Medulla oblongata (tissue), 1 donor: ENCODE measurements around the gene ILKAP.

Experiments
- DNase-seq: peaks from one replicate; pipeline ENCODE4 v3.0.0-alpha.2; 2015; ENCODE audit errors: extremely low spot score

Gene ILKAP

DNA sequence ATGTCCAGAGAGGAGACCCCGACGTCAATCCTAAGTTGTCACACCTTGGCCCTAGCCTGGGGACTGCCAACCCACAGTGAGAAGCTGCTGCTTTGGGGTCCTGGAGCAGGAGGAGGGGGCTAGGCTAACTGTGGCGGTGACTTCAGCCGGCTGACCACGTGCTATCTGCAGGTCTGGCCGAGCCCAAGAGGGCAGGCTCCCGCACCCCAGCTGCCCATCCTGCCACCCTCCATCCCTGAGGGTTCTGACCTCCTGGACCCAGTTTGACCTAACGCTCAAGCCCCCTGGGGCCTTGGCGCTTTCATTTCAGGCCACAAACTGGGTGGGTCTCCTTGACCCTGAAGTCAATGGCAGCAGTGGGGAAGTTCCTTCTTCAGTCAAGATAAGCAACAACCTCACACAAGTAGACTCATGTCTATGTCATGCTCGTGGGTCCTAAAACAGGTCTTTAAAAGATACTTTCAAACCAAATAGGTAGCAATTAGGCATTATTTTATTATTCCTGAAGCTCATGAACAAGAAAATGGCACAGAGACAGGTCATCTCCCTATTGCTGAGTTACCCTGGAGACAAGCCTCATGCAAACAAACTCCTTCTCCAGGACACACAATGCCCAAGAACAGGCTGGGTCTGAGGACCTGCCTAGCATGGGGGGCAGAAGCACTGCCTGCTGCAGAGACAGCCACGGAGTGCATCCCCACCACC, 34.1 kb upstream of the ILKAP start:
- no peak for DNase-seq

DNA sequence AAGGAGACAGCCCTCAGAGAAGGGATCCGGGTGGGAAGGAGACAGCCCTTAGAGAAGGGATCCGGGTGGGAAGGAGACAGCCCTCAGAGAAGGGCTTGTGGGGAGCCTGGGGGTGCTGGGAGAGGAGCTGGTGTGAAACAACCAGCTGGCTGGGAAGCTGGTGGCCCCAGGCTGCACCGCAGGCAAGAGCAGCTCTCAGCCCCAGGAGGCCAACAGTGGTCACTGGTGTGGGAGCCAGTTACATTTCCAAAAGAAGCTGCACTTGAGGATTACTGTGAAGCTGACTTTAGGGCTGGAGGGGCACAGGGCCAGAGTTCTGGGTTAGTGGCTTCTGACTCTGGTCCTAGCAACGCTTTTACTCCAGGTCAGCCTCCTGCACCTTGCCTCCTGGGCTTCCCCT, 33.1 kb upstream of the ILKAP start:
- DNase-seq: no peak

DNA sequence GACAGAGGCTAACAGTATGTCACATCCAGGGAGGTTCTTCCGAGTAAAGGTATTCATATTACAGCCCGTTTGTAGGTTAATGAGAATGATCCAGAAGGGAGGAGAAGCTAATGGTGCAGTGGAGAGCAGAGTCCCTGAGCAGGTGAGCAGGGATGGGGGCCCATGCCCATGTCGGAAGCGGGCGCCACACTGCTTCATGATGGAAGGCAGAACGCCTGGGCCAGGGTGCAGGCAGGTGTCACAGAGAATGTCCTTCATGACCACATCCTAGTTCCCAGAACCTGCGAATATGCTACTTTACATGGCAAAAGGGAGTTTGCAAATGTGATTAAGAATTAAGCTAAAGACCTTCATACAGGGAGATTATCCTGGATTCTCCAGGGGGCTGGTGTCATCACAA, 32.4 kb upstream of the ILKAP start:
- no peak for DNase-seq

DNA sequence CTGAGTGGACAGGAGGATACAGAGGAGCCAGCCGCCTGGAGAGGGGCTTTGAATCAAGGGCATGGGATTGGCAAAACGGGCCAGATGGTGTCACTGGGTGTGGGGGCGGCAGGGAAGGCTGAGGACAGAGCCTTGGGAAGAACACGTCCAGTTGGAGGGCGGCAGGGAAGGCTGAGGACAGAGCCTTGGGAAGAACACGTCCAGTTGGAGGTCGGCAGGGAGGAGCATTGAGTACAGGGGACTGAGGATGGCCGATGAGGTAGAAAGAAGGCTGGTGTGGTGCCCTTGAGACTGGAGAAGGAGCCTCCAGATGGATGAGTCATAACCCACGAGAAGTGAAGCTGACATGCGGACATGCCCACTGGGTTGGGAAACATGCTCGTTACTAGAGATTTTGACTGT, 31.8 kb upstream of the ILKAP start:
- no peak for DNase-seq

DNA sequence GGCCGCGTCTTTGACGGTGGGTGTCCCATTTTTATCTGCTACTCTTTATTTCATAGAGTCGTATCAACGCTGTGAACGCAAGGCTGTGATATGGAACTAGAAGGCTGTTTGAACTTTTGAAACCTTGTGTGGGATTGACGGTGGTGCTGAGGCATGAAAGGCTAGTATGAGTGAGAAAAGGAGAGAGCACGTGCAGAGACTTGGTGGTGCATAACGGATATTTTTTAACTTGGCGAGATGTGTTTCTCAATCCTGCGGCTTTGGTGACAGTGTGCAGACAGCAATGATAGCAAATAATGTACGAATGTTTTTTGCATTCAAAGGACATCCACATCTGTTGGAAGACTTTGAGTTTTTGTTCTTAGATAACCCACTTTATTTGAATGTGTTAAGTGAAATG, 30.1 kb upstream of the ILKAP start:
- no peak for DNase-seq

DNA sequence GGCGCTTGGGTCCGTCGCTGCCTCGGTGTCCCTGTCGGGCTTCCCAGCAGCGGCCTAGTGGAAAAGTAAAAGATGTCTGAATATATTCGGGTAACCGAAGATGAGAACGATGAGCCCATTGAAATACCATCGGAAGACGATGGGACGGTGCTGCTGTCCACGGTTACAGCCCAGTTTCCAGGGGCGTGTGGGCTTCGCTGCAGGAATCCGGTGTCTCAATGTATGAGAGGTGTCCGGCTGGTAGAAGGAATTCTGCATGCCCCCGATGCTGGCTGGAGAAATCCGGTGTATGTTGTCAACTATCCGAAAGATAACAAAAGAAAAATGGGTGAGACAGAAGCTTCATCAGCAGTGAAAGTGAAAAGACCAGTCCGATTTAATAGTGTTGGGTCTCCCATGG, 28.3 kb upstream of the ILKAP start:
- no peak for DNase-seq

DNA sequence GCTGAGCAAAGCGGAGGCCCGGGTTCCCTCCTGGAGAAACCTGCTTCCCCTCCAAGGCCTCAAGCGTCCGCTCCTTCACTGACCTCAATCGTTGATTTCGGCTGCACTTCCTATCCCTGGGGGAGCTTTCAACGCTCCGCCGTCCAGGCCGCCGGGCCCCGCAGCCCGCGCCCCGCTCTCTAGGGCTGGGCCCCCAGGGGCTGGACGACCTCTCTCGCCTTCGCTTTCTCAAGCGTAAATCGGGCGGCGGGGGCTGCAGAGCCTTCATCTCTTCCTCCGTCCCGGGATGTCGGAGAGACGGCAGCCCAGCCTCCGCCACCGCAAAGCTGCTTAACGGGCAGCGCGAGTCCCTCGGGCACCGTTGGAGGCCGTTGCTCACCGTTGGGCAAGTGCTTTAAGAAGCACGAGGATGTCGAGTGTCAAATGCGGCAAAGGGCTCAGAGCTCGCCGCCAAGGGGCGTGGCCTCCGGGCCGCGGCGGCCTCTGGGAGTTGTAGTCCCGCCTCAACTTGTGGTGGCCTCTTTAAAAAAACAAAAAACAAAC, 27.8 kb upstream of the ILKAP start:
- DNase-seq: peak; percentile 81

DNA sequence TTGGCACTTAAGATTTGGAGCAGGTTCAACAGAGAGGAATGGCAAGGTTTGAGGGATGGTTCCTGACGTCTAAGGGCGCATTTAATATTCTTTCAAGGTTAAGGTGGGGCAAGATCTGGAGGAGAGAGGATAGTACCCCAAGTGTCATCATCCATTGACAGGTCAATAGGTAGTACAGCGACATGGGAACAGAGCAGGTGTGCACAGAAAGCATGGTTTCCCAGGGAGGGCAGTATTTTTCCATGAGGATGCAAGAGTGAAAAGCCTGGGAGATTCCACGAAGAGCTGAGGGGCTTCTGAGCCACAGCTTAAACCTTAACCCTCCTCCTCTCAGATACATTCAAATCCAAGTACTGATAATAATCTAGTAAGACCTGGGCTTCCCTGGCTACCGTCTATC, 27.2 kb upstream of the ILKAP start:
- DNase-seq: no peak

DNA sequence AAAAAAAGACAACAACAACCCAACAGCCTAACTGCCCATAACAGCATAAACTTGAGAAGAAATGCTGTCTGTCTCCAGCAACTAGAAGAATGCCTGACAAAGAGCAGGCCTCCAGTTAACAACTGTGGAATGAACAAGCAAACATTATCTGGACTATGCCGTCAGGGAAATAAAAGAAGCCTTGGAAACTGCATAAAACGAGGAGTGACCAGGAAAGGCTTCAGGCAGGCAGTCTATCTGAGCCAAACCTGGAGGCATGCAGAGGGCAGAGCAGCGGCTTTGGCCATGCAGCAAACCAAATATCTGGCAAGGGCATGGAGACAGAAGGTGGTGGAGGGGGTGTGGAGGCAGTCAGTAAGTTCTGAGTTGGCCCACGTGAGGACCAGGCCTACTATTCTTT, 25.2 kb upstream of the ILKAP start:
- DNase-seq: no peak

DNA sequence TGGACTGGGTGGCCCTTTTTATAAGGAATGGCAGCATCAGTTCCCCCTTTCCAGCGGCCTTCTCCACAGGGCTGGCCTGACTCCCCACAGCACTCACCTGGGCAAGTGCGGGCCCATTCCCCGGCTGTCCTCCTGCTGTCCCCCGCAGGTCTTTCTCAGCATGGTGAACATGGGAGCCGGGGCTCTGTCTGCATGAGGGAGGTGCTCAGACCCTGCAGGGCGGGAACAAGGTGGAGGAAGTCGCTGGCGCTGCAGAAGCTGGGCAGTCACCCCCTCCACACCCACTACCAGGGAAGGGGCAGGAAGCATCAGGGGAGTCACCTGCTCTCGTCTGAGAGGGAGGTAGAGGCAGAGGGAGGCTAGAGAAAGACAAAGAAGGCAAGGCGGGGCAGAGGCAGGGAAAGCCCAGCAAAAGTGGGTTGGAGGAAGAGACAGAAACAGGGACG, 24.1 kb upstream of the ILKAP start:
- no peak for DNase-seq

DNA sequence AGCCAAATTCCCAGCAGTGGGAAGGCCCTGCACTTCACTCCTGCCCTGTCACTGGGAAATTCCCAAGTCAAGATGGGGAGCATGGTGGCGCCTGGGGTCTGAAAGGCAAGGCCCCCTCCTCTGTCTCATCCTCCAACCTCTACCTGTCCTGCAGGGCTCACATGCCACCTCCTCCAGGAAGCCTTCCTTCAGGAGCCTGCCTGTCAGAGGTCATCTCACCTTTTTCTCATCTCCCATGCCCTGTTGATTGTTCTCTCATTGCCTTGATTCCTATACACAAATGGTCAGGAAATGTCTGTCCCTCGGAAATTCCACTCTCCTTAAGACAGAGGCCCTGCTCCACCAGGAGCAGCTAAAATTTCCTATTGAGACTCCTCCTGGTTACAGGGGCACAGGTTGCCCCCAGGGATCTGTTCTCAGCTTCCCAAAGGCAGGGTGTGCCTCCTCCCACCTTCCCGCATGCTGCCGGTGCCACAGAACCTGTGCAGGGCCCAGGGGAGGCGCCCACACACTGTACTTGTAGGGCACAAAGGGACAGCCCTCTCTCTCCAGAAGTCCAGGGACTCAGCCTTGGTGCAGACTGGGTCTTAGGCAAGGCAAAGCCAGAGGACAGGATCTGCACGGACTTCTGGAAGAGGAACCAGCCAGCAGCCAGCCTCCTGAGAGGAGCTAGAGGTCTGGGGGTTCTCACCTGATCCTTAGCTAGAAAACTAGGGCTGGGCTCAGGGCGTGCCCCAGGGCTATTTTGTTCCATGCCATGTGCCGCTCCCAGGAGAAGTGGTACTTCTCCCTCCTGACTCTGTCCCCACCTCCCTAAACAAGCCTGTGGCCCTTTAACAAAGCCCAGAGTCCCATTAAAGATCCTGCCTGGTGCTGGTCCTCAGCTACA, 23.4 kb upstream of the ILKAP start:
- no peak for DNase-seq

DNA sequence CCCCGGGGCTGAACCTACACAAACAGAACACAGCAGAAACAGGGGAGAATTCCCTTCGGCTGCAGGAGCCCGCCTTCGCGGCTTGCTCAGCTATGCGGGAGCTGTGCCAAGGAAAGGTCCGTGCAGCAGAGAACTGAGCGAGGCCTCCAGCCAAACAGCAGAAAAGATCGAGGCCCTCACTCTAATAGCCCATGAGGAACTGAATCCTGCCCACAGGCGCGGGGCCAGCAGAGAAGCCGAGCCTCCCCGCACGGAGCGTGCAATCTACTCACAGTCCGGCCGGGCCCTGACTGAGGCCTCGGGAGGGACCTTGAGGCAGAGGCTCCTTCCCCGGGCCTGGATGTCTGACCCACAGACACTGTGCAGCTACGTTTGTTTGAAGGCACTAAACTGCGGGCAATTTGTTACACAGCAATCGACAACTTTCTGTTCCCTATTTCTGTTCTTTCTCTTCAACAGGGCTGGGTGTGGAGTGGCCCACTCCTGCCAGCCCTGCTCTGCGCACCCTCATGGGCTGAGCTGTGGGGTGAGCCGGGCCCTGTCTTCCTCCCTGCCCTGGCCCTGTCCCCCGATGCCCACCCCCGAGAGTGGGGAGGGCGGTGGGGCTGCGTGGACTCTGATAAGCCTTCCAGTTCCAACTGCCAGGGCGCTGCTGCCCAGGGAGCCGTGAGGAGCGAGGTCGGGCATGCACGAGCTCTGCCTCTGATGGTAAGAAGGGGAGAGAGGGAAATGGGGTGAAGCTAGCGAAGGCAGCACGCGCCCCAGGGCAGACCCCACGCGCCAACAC, 22.6 kb upstream of the ILKAP start:
- DNase-seq: no peak

DNA sequence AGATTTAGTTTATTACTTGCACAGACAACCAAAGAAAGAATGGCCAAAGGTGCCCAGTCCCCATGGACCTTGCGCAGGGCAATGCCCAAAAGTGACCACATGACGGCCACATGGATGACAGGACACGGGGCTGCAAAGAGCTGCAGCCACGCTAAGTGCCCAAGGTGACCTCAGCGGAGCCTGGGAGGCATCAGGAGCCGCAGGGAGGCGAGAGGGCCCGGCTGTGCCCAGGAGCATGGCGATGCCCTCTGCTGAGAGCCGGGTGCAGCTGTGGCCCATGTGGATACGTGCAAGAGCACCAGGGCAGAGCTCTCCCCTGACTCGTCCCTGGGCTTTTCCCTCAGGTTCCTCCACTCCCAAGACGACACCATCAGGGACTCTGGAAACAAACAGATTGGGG, 21.6 kb upstream of the ILKAP start:
- no peak for DNase-seq

DNA sequence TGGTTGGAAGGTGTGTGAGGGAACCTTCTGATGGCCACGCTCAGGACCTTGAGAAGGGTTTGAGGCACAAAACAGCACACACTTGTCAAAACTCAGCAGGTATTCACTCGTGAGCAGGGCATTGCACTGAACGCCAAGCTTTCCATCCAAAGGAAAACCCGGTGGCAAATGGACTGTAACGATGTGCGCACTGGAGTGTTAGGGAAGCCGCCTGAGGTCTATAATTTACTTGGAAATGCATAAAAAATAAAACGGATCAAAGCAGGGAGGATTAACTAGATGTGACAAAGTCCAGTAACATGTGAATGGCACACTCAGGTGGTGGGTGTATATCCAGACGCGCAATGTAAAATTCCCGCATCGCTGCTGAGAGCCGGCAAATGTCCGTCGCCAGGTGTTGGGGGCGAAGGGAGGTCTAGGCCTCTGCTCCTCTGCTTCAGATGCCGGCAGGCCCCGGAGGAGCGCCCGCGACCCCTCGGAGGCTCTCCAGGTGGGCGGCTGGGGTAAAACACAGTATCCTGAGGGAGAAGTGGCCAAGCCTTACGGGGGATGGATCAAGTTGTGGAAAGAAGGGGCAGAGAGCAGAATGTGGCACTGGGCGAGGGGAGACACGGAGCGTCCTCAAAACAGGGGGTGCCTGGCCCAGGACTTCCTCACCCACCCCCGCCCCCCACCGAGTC, 21.0 kb upstream of the ILKAP start:
- DNase-seq: no peak

DNA sequence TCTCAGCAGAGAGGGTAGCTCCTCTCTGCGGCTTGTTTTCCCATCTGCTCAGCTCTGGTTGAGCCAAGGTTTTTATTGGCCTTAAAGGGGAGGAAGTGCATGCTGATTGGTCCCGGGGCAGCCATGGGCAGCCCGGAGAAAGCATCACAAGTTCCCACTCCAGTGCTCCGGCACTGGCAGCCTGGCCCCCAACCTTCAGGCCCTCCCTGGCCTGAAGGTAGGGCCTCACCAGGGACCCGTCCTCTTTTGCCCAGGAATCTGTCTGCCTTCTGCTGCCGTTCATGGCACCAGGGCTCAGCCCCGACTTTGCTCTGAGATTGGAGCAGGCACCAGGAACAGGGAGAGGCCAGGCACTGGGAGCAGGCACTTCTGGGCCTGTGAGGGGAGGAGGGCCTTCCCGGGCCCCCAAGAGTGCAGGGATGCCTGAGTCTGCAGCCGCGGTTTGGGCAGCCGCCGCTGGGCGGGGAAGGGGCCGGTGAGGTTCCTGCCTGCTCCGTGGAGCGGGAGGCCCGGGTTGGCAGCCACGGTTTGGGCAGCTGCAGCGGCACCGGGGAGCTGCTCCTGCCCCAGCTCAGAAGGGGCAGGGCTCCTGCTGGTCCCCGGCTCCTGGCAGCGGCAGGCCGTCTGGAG, 17.5 kb upstream of the ILKAP start:
- peak; percentile 91 for DNase-seq

DNA sequence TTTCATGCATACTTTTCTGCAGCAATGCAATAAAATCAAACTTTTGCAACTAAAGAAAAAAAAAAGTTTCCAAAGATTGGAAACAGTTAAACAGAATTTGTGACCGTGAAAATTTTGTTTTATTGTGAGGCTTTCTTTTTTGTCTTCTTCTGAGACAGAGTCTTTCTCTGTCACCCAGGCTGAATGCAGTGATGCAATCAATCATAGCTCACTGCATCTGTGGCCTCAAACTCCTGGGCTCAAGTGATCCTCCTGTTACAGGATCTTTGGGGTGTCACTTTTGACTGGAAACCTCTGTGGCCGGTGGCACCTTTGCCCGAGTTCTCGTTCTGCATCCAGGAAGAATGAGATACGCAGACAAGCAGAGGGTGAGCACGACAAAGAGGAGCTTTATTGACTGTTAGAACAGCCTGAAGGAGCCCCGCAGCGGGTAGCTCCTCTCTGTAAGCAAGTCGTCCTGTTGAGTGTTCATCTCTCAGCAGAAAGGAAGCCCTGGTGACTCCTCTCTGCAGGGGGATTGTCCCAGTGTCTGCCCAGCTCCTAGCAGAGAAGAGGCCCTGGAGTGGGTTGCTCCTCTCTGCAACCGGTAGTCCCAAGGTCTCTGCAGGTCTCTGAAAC, 16.9 kb upstream of the ILKAP start:
- no peak for DNase-seq

DNA sequence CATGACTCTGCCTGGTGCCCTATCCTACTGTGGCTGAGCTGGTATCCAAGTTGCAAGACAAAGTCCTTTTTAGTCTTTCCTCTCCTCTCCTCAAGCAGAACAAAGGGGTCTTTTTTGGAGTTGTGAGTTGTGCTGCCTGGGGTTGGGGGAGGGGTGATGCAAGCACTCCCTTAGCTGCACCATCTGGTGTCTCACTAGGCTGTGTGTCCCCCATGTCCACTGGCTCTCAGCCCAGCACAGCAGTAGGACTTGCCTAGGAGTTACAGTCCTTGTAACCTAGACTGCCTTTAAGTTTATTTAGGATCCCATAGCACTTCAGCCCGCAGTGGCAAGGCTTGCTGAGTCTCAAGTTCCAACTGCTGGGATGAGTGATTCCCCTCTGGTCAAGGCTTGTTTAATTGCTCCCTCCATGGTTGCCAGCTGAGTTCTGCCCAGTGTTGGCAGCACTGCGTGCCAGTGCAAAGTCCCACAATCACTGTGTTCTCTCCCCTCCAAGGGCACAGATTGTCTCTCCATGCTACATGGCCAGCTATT, 13.2 kb upstream of the ILKAP start:
- peak; percentile 95 for DNase-seq

DNA sequence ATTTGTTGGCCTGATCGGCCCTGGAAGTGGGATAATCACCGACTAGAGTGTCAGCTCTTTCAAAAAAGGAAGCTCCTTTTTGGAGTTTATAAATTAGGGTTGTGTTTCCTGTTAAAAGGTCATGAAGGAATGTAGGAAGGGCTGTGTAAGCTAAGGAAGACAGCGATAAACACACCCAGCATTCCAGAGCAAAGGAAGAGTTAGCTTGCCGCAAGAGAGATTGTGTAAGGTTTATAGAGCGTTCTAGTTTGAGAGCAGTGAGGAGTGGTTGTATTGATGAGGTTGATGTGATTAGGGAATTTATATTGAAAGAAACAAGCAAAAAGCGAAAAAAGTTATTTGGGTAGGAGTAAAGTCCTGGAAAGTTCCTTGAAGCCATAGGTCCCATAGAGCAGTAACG, 3.5 kb upstream of the ILKAP start:
- no peak for DNase-seq

DNA sequence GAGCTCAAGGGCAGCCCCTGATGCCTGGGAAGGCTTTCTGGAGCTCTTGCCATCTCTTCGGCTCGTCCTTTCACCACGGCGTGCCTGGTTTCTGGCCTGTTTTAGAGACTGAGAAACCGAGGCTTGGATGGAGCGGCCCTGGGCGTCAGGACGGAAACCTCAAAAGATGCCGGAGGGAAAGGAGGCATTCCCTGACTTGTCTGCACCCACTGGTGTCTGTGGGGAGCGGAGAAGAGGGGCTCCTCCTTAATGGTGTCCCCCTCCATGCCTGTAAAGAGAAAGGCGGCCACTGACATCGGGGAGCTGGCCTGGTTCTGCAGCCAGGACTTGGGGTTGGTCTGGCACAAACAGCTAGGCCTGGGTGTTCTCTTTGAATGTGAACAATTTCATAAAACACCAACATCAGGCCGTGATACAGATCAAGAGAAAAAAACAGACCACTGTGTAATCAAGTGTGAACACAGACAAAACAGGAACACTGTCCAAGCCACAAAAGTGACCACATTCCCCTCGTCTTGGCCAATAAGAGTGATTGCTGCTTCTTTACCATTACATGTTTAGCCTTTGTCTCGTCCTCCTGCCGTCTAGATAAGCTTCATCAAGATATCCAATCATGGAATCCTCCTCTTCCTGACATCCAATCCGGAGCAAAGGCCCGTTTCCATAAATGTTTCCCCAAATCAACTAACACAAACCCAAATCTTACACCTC, 633 bp upstream of the ILKAP start:
- no peak for DNase-seq
